ENCODE data around the gene COG2. TPM values are rescaled to one million over a fixed set of nuclear protein-coding genes. Genes with fewer than 3 reads are reported as not detected.
A peak's percentile ranks its signal among the peaks of the same experiment; 100 is the strongest.

The COG2 gene
- 34.0 and 37.9 TPM in 2 replicates for total RNA-seq (ENCODE audit: low replicate concordance)
- long read RNA-seq, transcript COG2-202 (18 exons, 2,921 nt) = major isoform, 173 of 217 reads
- long read RNA-seq, transcript COG2-201 (18 exons, 2,843 nt) = minor isoform, 6 of 217 reads
- long read RNA-seq, partial matches to known transcripts = 10 of 217 reads
- long read RNA-seq, other reads (novel, unspliced or antisense) = 28 of 217 reads

GRCh38 chr1:230642263-230642959 is at the start of gene COG2:
Gene COG2 (plus strand): TSS chr1:230642481. CDS start chr1:230642607, 126 bp downstream.
- H3K9me3 Mint-ChIP-seq = peaks cover 4% of the 10 kb centered on the region
- peak within 1 kb of the TSS; percentile 93 for H3K27ac Mint-ChIP-seq
- DNase-seq (ENCODE audit: extremely low spot score, unreplicated experiment) = peak; percentile 99
- peaks cover 4% of the 10 kb centered on the region for H3K27me3 Mint-ChIP-seq
- peaks cover 10% of the 10 kb centered on the region for H3K36me3 Mint-ChIP-seq
- peak within 1 kb of the TSS; percentile 99 for H3K4me3 Mint-ChIP-seq
- TF ChIP-seq, protein P1, sequence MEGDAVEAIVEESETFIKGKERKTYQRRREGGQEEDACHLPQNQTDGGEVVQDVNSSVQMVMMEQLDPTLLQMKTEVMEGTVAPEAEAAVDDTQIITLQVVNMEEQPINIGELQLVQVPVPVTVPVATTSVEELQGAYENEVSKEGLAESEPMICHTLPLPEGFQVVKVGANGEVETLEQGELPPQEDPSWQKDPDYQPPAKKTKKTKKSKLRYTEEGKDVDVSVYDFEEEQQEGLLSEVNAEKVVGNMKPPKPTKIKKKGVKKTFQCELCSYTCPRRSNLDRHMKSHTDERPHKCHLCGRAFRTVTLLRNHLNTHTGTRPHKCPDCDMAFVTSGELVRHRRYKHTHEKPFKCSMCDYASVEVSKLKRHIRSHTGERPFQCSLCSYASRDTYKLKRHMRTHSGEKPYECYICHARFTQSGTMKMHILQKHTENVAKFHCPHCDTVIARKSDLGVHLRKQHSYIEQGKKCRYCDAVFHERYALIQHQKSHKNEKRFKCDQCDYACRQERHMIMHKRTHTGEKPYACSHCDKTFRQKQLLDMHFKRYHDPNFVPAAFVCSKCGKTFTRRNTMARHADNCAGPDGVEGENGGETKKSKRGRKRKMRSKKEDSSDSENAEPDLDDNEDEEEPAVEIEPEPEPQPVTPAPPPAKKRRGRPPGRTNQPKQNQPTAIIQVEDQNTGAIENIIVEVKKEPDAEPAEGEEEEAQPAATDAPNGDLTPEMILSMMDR (conservative IDR thresholded peaks at IDR 0.05) = peak; percentile 100
- peaks cover 25% of the 10 kb centered on the region for H3K4me1 Mint-ChIP-seq (ENCODE audit: unreplicated experiment)

DNA sequence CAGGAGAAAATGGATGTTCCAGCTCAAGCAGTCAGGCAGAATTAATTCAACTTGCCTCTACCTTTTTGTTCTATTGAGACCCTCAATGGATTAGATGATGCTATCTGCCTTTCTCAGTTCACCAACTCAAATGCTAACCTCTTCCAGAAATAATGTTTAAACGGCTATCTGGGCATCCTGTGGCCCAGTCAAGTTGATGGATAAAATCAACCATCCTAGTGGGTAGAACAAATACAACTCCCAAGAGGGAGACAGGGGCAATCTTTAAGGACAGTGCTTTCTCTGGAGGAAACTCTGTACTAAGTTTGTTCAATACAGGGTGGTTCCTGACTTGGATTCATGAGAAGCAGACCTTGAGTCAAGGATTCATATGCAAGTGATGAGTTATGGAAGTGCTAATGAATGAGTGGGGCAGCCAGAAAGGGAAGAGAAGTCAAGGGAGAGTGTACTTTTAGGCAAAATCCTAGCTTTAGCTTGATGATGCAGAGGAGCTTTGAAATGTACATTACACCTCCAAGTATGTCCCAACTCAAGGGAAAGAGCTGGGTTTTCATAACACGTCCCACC is 49.4 kb upstream of the COG2 start:
- Mint-ChIP-seq H3K36me3 (no peaks in the 10 kb centered on the region), H3K4me3 (no peak overlapping the region), H3K9me3 (no peaks in the 10 kb centered on the region), H3K27me3 (peaks cover 11% of the 10 kb centered on the region), H3K27ac (no peak overlapping the region), H3K4me1 (ENCODE audit: unreplicated experiment) (no peaks in the 10 kb centered on the region)
- no peak for DNase-seq (ENCODE audit: extremely low spot score, unreplicated experiment)
- TF ChIP-seq, protein P1 (conservative IDR thresholded peaks at IDR 0.05) = no peak

GRCh38 chr1:230594214-230594773 is 48.0 kb upstream of the COG2 start:
- no peak overlapping the region for H3K4me3 Mint-ChIP-seq
- DNase-seq (ENCODE audit: extremely low spot score, unreplicated experiment) = no peak
- no peaks in the 10 kb centered on the region for H3K27me3 Mint-ChIP-seq
- no peaks in the 10 kb centered on the region for H3K4me1 Mint-ChIP-seq (ENCODE audit: unreplicated experiment)
- no peak overlapping the region for H3K27ac Mint-ChIP-seq
- H3K36me3 Mint-ChIP-seq = no peaks in the 10 kb centered on the region
- H3K9me3 Mint-ChIP-seq = no peaks in the 10 kb centered on the region
- TF ChIP-seq, protein P1 (conservative IDR thresholded peaks at IDR 0.05) = no peak

- H3K27me3 Mint-ChIP-seq = no peaks in the 10 kb centered on the region
- H3K4me3 Mint-ChIP-seq = no peak overlapping the region
- H3K36me3 Mint-ChIP-seq = no peaks in the 10 kb centered on the region
- no peak for DNase-seq (ENCODE audit: extremely low spot score, unreplicated experiment)
- H3K27ac Mint-ChIP-seq = no peak overlapping the region
- TF ChIP-seq, protein P1 (conservative IDR thresholded peaks at IDR 0.05) = no peak
- H3K4me1 Mint-ChIP-seq (ENCODE audit: unreplicated experiment) = no peaks in the 10 kb centered on the region
- H3K9me3 Mint-ChIP-seq = no peaks in the 10 kb centered on the region
These were observed 47.1 kb upstream of the COG2 start for GRCh38 chr1:230595181-230595580.

DNA sequence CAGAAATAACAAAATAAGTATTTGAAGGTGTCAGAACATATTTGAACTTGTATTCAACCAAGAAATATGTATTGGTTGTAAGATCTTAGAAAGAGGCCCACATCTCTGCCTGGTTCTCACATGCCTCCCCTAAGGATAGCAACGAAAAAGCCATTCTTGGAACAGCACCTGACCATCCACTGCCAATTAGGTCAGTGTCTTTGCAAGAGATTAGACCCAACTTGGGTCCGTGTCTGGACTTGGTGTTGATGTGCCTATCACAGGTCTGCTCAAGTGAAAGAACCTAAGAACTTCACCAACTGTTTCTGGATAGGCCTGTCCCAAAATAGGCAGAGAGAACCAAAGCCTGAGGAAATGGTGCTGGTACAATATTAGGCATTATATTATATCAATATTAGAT is 46.0 kb upstream of the COG2 start:
- Mint-ChIP-seq H3K9me3 (no peaks in the 10 kb centered on the region), H3K36me3 (no peaks in the 10 kb centered on the region), H3K4me3 (no peak overlapping the region), H3K4me1 (ENCODE audit: unreplicated experiment) (no peaks in the 10 kb centered on the region), H3K27ac (no peak overlapping the region), H3K27me3 (no peaks in the 10 kb centered on the region)
- DNase-seq (ENCODE audit: extremely low spot score, unreplicated experiment) = no peak
- TF ChIP-seq, protein P1 (conservative IDR thresholded peaks at IDR 0.05) = no peak

Data from type B pancreatic cell (in vitro differentiated cells).